Erythroblast (primary cell): ENCODE results near the gene PPP1R14C.

ENCODE experiments used
- GATA1 ChIP-seq: IDR thresholded peaks from 2 replicates; pipeline ENCODE4 v1.6.1; 2011; ENCODE audit warnings: low read depth, mild to moderate bottlenecking, control low read depth, low read length, moderate library complexity
- POLR2A ChIP-seq: IDR thresholded peaks from 2 replicates; pipeline ENCODE4 v1.6.1; 2011; ENCODE audit warnings: mild to moderate bottlenecking, low read length

DNA sequence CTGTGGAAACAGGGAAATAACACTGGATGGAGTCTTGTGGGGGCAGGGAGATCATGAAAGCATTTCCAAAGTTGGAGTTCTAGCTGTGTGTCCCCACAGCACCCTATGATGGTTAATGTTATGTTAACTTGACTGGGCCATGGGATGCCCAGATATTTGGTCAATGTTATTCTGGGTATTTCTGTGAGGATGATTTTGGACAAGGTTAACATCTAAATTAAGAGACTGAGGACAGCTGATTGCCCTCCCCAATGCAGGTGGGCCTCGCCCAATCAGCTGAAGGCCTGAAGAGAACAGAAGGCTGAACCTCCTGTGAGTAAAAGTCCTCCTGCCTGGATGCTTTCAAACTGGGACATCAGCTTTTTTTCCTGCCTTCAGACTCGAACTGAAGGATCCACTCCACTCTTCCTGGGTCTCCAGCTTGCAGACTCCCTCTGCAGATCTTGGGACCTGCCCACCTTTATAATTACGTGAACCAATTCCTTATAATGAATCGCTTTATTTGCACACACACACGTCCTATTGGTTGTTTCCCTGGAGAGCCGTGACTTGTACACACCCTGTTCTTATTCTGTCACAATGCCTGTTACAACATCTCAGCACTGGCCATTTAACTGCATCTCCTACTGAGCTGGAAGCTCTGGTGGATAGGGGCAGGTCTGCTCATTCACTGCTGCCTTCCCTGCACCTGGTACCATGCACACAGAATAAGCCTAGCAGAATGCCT is 126.4 kb downstream of the PPP1R14C start:
- TF ChIP-seq POLR2A (no peak), GATA1 (no peak)
